H1 (cell line): ENCODE measurements around the gene IQCN. TPM values are rescaled to one million over a fixed set of nuclear protein-coding genes. Genes with fewer than 3 reads are reported as not detected.

Experiments used
- CTCF ChIA-PET: fragments of 300-600 bp; sonication (Branson Sonifier 250); formaldehyde crosslinking; loops from one replicate; lab custom pipeline; 2021; ENCODE audit not compliant: partially characterized antibody; lab: Charles Lee
- POLR2A ChIA-PET: fragments of 300-600 bp; sonication (Branson Sonifier 250); formaldehyde crosslinking; loops from one replicate; lab custom pipeline; 2021; ENCODE audit warnings: inconsistent platforms; ENCODE audit not compliant: partially characterized antibody; lab: Charles Lee
- DNase-seq, 2 experiments: peaks; one replicate each; pipeline versions ENCODE4 v3.0.0 to v3.0.0-alpha.2; 2010 to 2022; ENCODE audit warnings: low spot score in 2 of 2, low read depth in 1 of 2, mixed read lengths in 1 of 2
- FAIRE-seq: peaks from 2 replicates; lab custom pipeline; 2011; peaks lifted over from hg19 to GRCh38; lab: Jason Lieb, UNC
- H2AFZ ChIP-seq: 2 replicates; pipeline ENCODE4 v1.8.1; 2012; ENCODE audit warnings: low read length, inconsistent platforms
- H2AK5ac ChIP-seq: 2 replicates; pipeline ENCODE4 v1.6.1; 2013; ENCODE audit warnings: low read depth, low read length
- H2BK120ac ChIP-seq: replicated peaks from 2 replicates; pipeline ENCODE3; 2013; ENCODE audit warnings: low read depth, low read length, inconsistent platforms
- H2BK12ac ChIP-seq: 2 replicates; pipeline ENCODE4 v1.6.1; 2013; ENCODE audit warnings: low read depth, low read length
- H2BK15ac ChIP-seq: 2 replicates; pipeline ENCODE4 v1.6.1; 2013; ENCODE audit warnings: low read length
- H2BK20ac ChIP-seq: 2 replicates; pipeline ENCODE4 v1.6.1; 2013; ENCODE audit warnings: low read length
- H2BK5ac ChIP-seq: 2 replicates; pipeline ENCODE4 v1.6.1; 2013; ENCODE audit warnings: low read depth, low read length
- H3K14ac ChIP-seq: 2 replicates; pipeline ENCODE4 v1.6.1; 2013; ENCODE audit warnings: inconsistent platforms; ENCODE audit not compliant: insufficient read length
- H3K18ac ChIP-seq: 2 replicates; pipeline ENCODE4 v1.6.1; 2013; ENCODE audit warnings: low read length; ENCODE audit errors: extremely low read depth
- H3K23ac ChIP-seq: 2 replicates; pipeline ENCODE4 v1.6.1; 2013; ENCODE audit warnings: inconsistent platforms; ENCODE audit not compliant: insufficient read length
- H3K23me2 ChIP-seq: 2 replicates; pipeline ENCODE4 v1.6.1; 2013; ENCODE audit warnings: low read depth, low read length
- H3K27ac ChIP-seq: 2 replicates; pipeline ENCODE4 v1.6.1; 2011; ENCODE audit warnings: low read depth, low read length, inconsistent platforms
- H3K27me3 ChIP-seq, 4 experiments: replicated peaks in 1 of 4; 1 replicate in 1 of 4; 2 replicates in 3 of 4; pipeline versions ENCODE4 v1.6.1 to v1.8.1; 2011 to 2013; ENCODE audit warnings: low read length in 3 of 4, mild to moderate bottlenecking in 3 of 4, inconsistent platforms in 2 of 4, mixed read lengths in 2 of 4, moderate library complexity in 1 of 4; ENCODE audit not compliant: control insufficient read depth in 3 of 4, insufficient read depth in 3 of 4; ENCODE audit errors: extremely low read depth in 1 of 4
- H3K36me3 ChIP-seq, 4 experiments: 2 replicates each; pipeline versions ENCODE4 v1.6.1 to v1.8.1; 2011 to 2013; ENCODE audit warnings: mild to moderate bottlenecking in 4 of 4, low read length in 3 of 4, moderate library complexity in 2 of 4, control low read depth in 1 of 4, inconsistent platforms in 1 of 4; ENCODE audit not compliant: insufficient read depth in 4 of 4, control insufficient read depth in 2 of 4
- H3K4ac ChIP-seq: replicated peaks from 2 replicates; pipeline ENCODE3; 2013; ENCODE audit warnings: low read length, low read depth, mixed read lengths, inconsistent platforms; ENCODE audit not compliant: insufficient read length
- H3K4me1 ChIP-seq, 4 experiments: replicated peaks in 1 of 4; 1 replicate in 1 of 4; 2 replicates in 3 of 4; pipeline versions ENCODE4 v1.6.1 to v1.8.1; 2011 to 2013; ENCODE audit warnings: low read length in 3 of 4, inconsistent platforms in 2 of 4, mixed read lengths in 1 of 4; ENCODE audit not compliant: insufficient read depth in 4 of 4, control insufficient read depth in 3 of 4
- H3K4me2 ChIP-seq, 2 experiments: 2 replicates each; pipeline versions ENCODE4 v1.6.1 to v1.8.1; 2011 to 2013; ENCODE audit warnings: low read depth in 2 of 2, low read length in 2 of 2, control low read depth in 1 of 2, inconsistent platforms in 1 of 2, mild to moderate bottlenecking in 1 of 2; ENCODE audit not compliant: insufficient read depth in 1 of 2
- H3K4me3 ChIP-seq, 4 experiments: fragments of 200-600, 300-600 bp in 1 of 4; sonication (generic), shearing (Covaris generic), sonication (Bioruptor Twin) in 1 of 4; 2 replicates each; pipeline versions ENCODE4 v1.5.1 to v1.8.1; 2011 to 2016; ENCODE audit warnings: low read length in 4 of 4, low read depth in 3 of 4, control low read depth in 2 of 4, inconsistent platforms in 2 of 4, mild to moderate bottlenecking in 2 of 4, mixed read lengths in 1 of 4, moderate library complexity in 1 of 4; ENCODE audit not compliant: insufficient read depth in 2 of 4; ENCODE audit errors: extremely low read depth in 1 of 4
- H3K56ac ChIP-seq: replicated peaks from 2 replicates; pipeline ENCODE3; 2013; ENCODE audit warnings: low read depth, mild to moderate bottlenecking, mixed read lengths, low read length, inconsistent platforms; ENCODE audit not compliant: insufficient read length
- H3K79me1 ChIP-seq: 2 replicates; pipeline ENCODE4 v1.6.1; 2013; ENCODE audit warnings: low read depth, low read length, control low read depth
- H3K79me2 ChIP-seq, 2 experiments: 2 replicates each; pipeline versions ENCODE4 v1.6.1 to v1.8.1; 2012 to 2013; ENCODE audit warnings: low read length in 2 of 2, mild to moderate bottlenecking in 2 of 2, inconsistent platforms in 1 of 2; ENCODE audit not compliant: insufficient read depth in 2 of 2, control insufficient read depth in 1 of 2
- H3K9ac ChIP-seq, 4 experiments: replicated peaks in 1 of 4; 1 replicate in 1 of 4; 2 replicates in 3 of 4; pipeline versions ENCODE4 v1.6.1 to v1.8.1; 2011 to 2013; ENCODE audit warnings: low read depth in 3 of 4, low read length in 3 of 4, control low read depth in 2 of 4, mild to moderate bottlenecking in 2 of 4, moderate library complexity in 2 of 4, inconsistent platforms in 1 of 4; ENCODE audit errors: extremely low read depth in 1 of 4
- H3K9me3 ChIP-seq, 2 experiments: 2 replicates each; pipeline versions ENCODE4 v1.6.1 to v1.8.1; 2012 to 2013; ENCODE audit warnings: mild to moderate bottlenecking in 2 of 2, moderate library complexity in 2 of 2, control low read depth in 1 of 2, inconsistent platforms in 1 of 2, low read depth in 1 of 2, low read length in 1 of 2, mixed read lengths in 1 of 2; ENCODE audit not compliant: insufficient read depth in 2 of 2
- H4K20me1 ChIP-seq, 2 experiments: replicated peaks in 1 of 2; 2 replicates each; pipeline versions ENCODE3 to v1.8.1; 2011 to 2013; ENCODE audit warnings: inconsistent platforms in 2 of 2, low read length in 2 of 2, mild to moderate bottlenecking in 1 of 2; ENCODE audit not compliant: insufficient read depth in 2 of 2, control insufficient read depth in 1 of 2
- H4K5ac ChIP-seq: 2 replicates; pipeline ENCODE4 v1.6.1; 2013; ENCODE audit warnings: low read length, low read depth, mixed read lengths, inconsistent platforms; ENCODE audit not compliant: insufficient read length
- H4K8ac ChIP-seq: 2 replicates; pipeline ENCODE4 v1.8.0; 2013; ENCODE audit warnings: mild to moderate bottlenecking, moderate library complexity, low read length, inconsistent platforms; ENCODE audit not compliant: insufficient read depth; ENCODE audit errors: extremely low read depth
- H4K91ac ChIP-seq: replicated peaks from 2 replicates; pipeline ENCODE3; 2013; ENCODE audit warnings: low read length, mixed read lengths, inconsistent platforms; ENCODE audit not compliant: insufficient read length
- ASH2L ChIP-seq: fragments of 200-600, 300-600 bp; sonication (generic); IDR thresholded peaks from one replicate; pipeline ENCODE4 v1.7.1; 2017; ENCODE audit warnings: low read length
- MAFK ChIP-seq: IDR thresholded peaks from 2 replicates; pipeline ENCODE4 v1.6.1; 2012; ENCODE audit warnings: low read depth, mild to moderate bottlenecking, improper control_type of control experiment, low read length
- WGBS, 2 experiments: shearing (Covaris generic) in 1 of 2; methylation state at CpG; one replicate each; pipeline versions ENCODE4 v1.1.6 to v1.1.7; 2013 to 2015; ENCODE audit warnings: low lambda C conversion rate in 2 of 2, mixed read lengths in 2 of 2, inconsistent platforms in 1 of 2, low coverage in 1 of 2, missing lambda C conversion rate in 1 of 2; ENCODE audit not compliant: insufficient replicate concordance in 2 of 2, insufficient coverage in 1 of 2, insufficient read length in 1 of 2; ENCODE audit errors: extremely low coverage in 1 of 2, missing lambda C conversion rate in 1 of 2; 5-methylcytosine and 5-hydroxymethylcytosine counted together
- polyA plus RNA-seq, 7 experiments: library from polyadenylated mRNA; depleted of rRNA in 3 of 7; stranded (reverse) in 5 of 7; unstranded in 2 of 7; fragments of >200 nt in 5 of 7; fragments of 200-250 nt in 2 of 7; gene quantifications; 1 replicate in 5 of 7; 2 replicates in 1 of 7; 4 replicates in 1 of 7; pipeline versions ENCODE4 v1.2.1 to v1.2.3, GENCODE V29; 2011 to 2013; ENCODE audit warnings: missing spikeins in 2 of 7, mixed read lengths in 2 of 7
- total RNA-seq: library from RNA; stranded (reverse); fragmentation: NEBNext Ultra II Directional; extraction: Animal tissue kit (Norgen Biotek cat#: 25700); gene quantifications from 2 replicates; pipeline ENCODE4 v1.2.1, GENCODE V29; 2021

The IQCN gene
- total and polyA plus RNA-seq, 2 of the 8 experiments (the other 6 are each of a cell fraction or from before 2014, with no cell fraction given) = 0.36 to 1.0 TPM

GRCh38 chr19:18306209-18306887, 32.1 kb upstream of the IQCN start:
- Histone ChIP-seq H4K20me1 (peaks cover 0 to 3% of the 10 kb centered on the region in 2 experiments), H3K79me1 (no peaks in the 10 kb centered on the region; the same call in 1 of the 2 replicates), H3K36me3 (peaks cover 7 to 43% (median 25%) of the 10 kb centered on the region in 4 experiments), H3K23ac (no peak overlapping the region), H3K4me2 (no peak overlapping the region), H3K27me3 (no peaks in the 10 kb centered on the region), H3K27ac (no peak overlapping the region), H4K5ac (no peak overlapping the region), H2BK20ac (no peak overlapping the region), H3K56ac (no peak overlapping the region), H3K4ac (no peak overlapping the region), H2AK5ac (no peak overlapping the region), H3K79me2 (no peaks in the 10 kb centered on the region), H3K18ac (no peak overlapping the region), H3K14ac (no peak overlapping the region), H3K9ac (no peak overlapping the region), H2BK120ac (no peak overlapping the region), H3K4me3 (no peak overlapping the region), H3K4me1 (peaks cover 0 to 25% (median 10%) of the 10 kb centered on the region in 4 experiments; a peak in 6 of 7 replicates), H2BK12ac (no peak overlapping the region), H4K91ac (no peak overlapping the region), H2AFZ (no peak overlapping the region), H2BK15ac (no peak overlapping the region), H4K8ac (no peak overlapping the region), H3K9me3 (no peaks in the 10 kb centered on the region), H2BK5ac (no peak overlapping the region), H3K23me2 (peaks cover 5% of the 10 kb centered on the region; the same call in 1 of the 2 replicates)
- 85% methylated on average over 26 of the region's 26 CpGs; no CpG with 5 or more reads in 1 of the 2 experiments for WGBS, 2 experiments
- no peak for FAIRE-seq
- no peak for DNase-seq
- ChIA-PET CTCF (interaction anchor here (0.8 to 5.3 kb wide), 8 partner anchors 9 to 27 kb away, joined by 3 to 48 read pairs (median 7); partner anchors contain the start of genes JUND and LSM4), POLR2A (interaction anchor here (1.0 to 10.4 kb wide), 9 partner anchors 10 to 26 kb away, joined by 3 to 141 read pairs (median 8); partner anchors contain the start of genes JUND and LSM4)
- TF ChIP-seq MAFK = peak; percentile 5; the same call in 1 of the 2 replicates
- TF ChIP-seq ASH2L = no peak
